ENCODE results near the gene KREMEN1.

The KREMEN1 gene

DNA sequence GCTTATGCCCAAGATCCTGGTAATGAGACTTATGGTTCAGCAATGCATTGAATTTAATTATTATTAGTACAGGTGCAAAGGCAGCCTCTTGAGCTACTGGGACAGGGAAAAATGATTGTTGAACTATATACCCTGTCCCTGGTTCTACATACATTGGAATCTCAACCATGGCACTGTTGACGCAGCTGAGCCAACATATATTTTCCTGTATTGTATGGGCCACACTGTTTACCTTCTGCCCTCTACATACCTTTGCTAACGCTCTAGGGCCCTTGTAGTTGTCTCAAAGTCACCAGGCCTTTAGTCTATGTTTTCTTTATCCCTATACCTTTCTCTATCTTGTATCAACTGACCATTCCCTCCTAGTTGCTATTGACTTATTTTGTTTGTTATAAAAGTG lies 22.6 kb downstream of the KREMEN1 start:
- TF ChIP-seq GATA1 (IDR thresholded peaks at IDR 0.05; ENCODE audit: low read depth, low read length) (no peak), POLR2A (IDR thresholded peaks at IDR 0.05; ENCODE audit: low read length) (no peak)
- no peak for DNase-seq

DNA sequence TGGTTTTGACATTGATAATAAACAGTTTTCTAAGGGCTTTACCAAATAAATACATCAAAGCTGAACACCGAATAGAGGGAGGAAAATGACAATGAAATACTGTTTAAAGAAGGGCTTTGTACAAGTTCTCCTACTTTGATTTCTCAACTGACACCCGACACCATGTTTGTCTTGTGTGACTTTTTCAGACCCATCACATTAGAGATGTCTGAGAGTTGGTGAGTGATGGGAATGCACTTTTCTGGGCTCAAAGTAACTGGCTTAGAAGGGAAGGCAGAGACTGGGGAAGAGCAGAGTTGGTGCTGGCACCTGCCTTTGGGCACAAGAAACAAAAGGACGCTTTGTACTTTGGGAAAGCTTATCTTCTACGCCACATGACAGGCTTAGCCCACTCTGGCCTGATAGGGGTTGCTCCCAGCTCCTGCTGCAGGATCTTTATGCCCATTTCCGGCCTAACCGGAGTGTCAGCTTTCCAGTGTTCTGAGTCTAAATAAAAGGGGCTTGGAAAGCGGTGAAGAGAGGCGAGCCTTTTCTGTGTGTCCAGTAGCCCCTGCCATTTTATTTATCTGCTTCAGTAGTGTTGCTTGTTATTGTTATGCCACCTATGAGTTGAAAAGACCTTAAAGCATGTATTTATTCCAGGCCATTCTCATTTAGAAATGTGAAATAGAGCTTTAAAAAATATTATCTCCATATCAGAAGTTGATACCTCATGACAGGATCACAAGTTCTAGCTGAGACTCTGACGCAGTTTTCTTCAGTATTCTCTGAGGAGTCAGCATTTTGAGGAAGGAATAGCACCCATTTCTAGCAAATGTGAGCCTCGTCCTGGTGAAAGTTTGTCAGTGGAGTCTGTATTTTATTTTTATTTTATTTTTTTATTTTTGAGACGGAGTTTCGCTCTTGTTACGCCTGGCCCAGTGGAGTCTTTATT lies 24.2 kb downstream of the KREMEN1 start:
- TF ChIP-seq POLR2A (IDR thresholded peaks at IDR 0.05; ENCODE audit: low read length) (peak; percentile 80), GATA1 (IDR thresholded peaks at IDR 0.05; ENCODE audit: low read depth, low read length) (no peak)
- peak; percentile 55 to 74 for DNase-seq

DNA sequence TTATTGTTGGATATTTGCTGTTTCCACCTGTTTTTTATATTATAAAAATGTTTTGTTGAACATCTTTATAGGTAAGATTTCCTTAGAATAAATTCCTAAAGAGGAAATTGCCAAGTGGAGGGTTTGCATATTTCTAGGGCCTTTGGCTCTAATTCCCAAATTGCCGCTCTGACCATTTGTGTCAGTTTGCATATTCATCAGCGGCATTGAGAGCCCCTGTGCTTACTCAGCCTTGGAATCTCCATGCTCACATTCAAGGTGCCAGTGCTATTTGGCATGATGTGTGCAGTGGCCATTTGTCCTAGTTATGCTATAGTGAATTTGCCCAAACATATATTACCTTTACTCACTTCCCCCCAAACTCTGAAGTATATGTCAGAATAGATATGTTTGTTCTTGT lies 25.5 kb downstream of the KREMEN1 start:
- no peak for TF ChIP-seq GATA1 (IDR thresholded peaks at IDR 0.05; ENCODE audit: low read depth, low read length)
- TF ChIP-seq POLR2A (IDR thresholded peaks at IDR 0.05; ENCODE audit: low read length) = no peak
- no peak for DNase-seq

DNA sequence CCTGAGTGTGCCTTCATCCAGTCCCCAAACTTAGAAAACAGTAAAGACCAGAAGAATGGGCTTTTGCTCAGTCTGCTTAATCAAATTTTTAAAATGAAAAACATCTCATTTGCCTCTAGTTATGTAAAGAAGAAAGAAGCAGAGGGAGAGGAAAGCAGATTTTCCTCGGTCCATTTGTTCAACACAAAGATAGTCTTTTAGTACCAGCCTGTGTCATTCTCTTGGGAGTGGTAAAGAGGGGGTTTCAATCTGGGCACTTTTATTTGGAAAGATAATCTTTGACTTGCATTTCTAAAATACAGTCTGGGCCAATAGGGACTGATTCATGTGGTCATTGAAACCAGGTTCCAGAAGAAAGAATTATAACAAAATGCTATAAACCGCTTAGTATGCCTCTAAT lies 29.5 kb downstream of the KREMEN1 start:
- TF ChIP-seq GATA1 (IDR thresholded peaks at IDR 0.05; ENCODE audit: low read depth, low read length) (no peak), POLR2A (IDR thresholded peaks at IDR 0.05; ENCODE audit: low read length) (no peak)
- DNase-seq = no peak

DNA sequence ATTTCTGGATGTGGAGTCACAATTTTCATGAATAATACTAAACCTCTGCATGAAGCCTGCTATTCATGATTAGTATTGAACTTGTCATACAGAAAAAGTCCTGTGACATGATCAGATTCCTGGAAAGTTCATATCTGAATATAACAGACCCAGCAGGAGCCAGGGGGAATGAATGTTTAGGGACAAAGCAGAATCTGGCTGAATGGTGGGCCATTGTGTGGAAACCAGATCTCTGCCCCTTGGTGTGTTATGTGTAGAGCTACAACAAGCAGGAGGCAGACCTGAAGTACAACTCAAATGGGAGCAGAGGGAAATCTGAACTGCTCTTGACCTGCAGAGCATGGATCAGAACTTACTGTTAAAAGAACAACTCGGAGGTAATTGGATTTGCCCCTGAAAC lies 30.3 kb downstream of the KREMEN1 start:
- TF ChIP-seq GATA1 (IDR thresholded peaks at IDR 0.05; ENCODE audit: low read depth, low read length) (no peak), POLR2A (IDR thresholded peaks at IDR 0.05; ENCODE audit: low read length) (no peak)
- DNase-seq = no peak

DNA sequence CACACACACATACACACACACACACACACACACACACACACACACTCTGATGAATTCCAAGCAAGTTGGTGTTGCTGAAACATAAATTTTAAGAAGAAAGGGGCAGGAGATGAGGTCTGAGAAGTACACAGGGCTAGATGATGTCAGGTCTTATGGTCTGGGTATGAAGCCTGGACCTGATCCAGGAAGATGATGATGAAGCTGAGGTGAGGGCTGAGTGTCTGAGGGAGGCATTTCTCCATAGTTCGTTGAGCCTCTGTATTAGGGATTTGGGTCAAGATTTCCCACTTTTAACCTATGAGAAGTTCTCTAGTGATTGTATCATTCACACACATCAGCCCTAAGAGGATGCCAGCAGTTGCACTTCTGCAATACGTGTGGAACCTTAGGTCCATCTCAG lies 32.6 kb downstream of the KREMEN1 start:
- DNase-seq = peak in 1 of 2 experiments; percentile 16
- TF ChIP-seq POLR2A (IDR thresholded peaks at IDR 0.05; ENCODE audit: low read length) = no peak

DNA sequence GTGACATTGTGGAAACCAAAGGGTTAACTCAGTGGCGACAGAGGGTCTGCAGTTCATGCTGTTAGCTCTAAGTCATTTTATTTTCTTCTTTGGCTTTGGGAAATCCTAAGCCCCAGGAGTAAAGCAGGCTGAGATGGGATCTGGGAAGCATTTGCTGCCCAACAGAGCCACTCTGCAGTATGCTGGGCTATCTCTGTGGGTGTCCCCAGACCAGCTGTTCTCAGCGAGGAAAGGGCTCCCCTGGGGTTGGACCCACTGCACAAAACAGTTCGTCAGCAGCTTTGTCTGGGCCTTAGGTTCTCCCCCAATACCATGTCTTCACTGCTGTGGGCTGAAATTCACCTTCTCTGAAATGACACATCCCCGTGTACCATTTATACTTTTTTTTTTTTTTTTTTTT lies 34.0 kb downstream of the KREMEN1 start:
- no peak for DNase-seq
- TF ChIP-seq POLR2A (IDR thresholded peaks at IDR 0.05; ENCODE audit: low read length) (no peak), GATA1 (IDR thresholded peaks at IDR 0.05; ENCODE audit: low read depth, low read length) (no peak)

DNA sequence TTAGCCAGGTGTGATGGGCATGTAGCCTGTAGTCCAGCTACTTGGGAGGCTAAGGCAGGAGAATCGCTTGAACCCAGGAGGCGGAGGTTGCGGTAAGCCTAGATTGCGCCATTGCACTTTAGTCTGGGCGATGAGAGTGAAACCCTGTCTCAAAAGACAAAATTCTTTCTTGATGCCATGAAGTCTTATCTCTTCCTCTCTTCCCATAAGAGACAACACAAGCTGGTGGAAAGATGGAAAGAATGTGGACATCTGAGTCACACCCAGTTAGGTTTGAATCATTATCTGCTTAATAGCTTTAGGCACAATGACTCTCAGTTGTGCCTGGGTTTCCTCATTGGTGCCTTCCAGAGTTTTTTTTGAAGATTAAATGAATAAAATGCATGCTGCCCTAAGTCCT lies 35.3 kb downstream of the KREMEN1 start:
- TF ChIP-seq POLR2A (IDR thresholded peaks at IDR 0.05; ENCODE audit: low read length) = no peak
- TF ChIP-seq GATA1 (IDR thresholded peaks at IDR 0.05; ENCODE audit: low read depth, low read length) = no peak
- DNase-seq = no peak

DNA sequence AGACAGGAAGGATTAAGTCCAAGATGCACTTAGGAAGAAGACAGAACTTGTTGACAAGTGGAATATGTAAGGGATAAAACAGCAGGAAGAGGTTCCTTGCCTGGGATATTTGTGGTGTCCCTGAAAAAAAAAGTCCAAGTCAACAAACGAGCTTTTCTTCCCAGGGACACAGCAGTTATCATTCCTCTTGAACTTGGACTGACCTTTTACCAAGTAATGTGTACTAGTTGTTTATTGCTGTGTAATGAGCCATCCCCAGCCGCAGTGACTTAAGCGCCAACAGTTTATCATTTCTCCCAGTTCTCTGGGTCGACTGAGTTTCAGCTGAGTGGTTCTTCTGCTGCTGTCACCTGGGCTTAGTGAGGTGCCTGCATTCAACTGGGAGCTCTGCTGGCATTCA lies 37.0 kb downstream of the KREMEN1 start:
- TF ChIP-seq GATA1 (IDR thresholded peaks at IDR 0.05; ENCODE audit: low read depth, low read length) = no peak
- TF ChIP-seq POLR2A (IDR thresholded peaks at IDR 0.05; ENCODE audit: low read length) = no peak
- no peak for DNase-seq

DNA sequence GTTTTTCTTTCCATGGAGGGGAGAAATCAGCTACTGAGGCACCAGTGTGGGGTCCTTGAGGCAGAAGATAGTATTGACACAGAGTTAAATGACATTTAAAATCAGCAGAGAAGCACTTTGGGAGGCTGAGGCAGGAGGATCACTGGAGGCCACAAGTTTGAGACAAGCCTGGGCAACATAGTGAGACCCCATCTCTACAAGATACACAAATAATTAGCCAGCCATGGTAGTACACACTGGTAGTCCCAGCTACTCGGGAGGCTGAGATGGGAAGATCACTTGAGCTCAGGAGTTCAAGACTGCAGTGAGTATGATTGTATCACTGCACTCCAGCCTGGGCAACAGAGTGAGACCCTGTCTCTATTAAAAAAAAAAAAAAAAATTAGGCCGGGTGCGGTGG lies 38.1 kb downstream of the KREMEN1 start:
- no peak for DNase-seq
- TF ChIP-seq GATA1 (IDR thresholded peaks at IDR 0.05; ENCODE audit: low read depth, low read length) = no peak
- TF ChIP-seq POLR2A (IDR thresholded peaks at IDR 0.05; ENCODE audit: low read length) = no peak

DNA sequence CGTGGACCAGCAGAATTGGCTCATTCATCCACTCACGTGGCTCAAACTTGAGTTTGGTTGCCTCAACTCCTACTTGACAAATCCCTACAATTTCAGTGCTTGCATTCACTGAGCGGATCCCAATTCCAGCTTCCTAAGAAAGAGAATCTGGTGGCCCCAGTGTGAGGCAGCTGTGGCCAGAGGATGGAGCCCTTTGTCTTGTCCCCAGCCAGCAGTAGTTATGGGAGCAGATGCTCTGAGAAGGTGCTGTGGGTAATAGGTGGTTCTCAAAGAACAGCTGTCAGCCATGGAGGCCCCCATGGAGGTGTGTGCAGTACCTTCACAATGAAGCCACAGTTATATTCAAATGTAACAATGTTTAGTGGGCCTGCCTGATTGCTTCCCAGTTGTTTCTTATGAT lies 39.3 kb downstream of the KREMEN1 start:
- TF ChIP-seq GATA1 (IDR thresholded peaks at IDR 0.05; ENCODE audit: low read depth, low read length) (no peak), POLR2A (IDR thresholded peaks at IDR 0.05; ENCODE audit: low read length) (no peak)
- DNase-seq = no peak

DNA sequence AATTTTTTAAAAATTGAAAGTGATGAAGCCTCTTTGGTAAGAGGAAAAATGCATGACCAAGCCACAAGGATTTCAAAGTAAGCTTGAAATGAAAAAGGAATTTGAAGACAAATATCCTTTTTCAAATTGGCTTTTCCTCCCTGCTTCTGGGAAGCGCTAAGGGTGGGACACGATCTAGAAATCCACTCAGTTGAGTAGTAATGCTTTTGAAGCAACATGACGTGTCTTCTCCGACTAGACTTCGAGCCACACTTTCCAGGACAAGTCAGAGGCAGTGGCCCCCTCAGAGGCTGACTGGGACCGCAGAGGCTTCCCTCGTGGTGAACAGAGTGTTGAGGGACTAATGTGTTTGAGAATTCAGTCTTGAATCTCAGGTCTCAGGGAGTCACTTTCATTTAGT lies 39.8 kb downstream of the KREMEN1 start:
- DNase-seq = no peak
- TF ChIP-seq GATA1 (IDR thresholded peaks at IDR 0.05; ENCODE audit: low read depth, low read length) (no peak), POLR2A (IDR thresholded peaks at IDR 0.05; ENCODE audit: low read length) (no peak)

DNA sequence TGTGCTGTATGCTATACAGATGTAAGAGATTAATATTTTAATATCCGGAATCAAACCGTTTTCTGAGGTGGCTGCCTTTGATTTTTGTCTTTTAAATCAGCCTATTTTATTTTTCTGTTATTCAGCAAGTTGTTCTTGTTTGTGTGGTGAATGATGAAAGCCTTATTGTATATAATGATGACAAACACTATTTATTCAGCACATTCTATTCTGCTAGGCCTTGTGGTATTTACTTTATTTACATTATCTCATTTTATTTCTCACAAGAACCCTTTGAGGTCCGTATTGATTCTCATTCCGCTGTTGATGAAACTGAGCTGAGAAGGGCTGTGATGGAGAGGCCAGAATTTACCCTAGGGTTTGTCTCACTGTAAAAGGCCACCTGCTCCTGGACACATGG lies 40.5 kb downstream of the KREMEN1 start:
- DNase-seq = no peak
- no peak for TF ChIP-seq GATA1 (IDR thresholded peaks at IDR 0.05; ENCODE audit: low read depth, low read length)
- no peak for TF ChIP-seq POLR2A (IDR thresholded peaks at IDR 0.05; ENCODE audit: low read length)

DNA sequence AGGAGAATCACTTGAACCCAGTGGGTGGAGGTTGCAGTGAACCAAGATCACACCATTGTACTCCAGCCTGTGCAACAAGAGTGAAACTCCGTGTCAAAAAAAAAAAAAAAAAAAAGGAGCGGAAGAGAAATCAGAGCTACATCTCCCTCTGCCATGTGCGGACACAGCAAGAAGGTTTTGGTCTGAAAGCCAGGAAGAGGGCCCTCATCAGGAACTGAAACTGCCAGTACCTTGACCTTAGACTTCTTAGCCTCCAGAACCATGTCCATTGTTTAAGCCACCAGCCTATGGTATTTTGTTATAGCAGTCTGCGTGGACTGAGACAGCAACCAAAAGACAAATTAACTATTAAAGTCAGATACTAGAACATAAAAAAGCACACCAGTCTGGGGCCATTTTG lies 41.6 kb downstream of the KREMEN1 start:
- DNase-seq = no peak
- TF ChIP-seq GATA1 (IDR thresholded peaks at IDR 0.05; ENCODE audit: low read depth, low read length) (no peak), POLR2A (IDR thresholded peaks at IDR 0.05; ENCODE audit: low read length) (no peak)

DNA sequence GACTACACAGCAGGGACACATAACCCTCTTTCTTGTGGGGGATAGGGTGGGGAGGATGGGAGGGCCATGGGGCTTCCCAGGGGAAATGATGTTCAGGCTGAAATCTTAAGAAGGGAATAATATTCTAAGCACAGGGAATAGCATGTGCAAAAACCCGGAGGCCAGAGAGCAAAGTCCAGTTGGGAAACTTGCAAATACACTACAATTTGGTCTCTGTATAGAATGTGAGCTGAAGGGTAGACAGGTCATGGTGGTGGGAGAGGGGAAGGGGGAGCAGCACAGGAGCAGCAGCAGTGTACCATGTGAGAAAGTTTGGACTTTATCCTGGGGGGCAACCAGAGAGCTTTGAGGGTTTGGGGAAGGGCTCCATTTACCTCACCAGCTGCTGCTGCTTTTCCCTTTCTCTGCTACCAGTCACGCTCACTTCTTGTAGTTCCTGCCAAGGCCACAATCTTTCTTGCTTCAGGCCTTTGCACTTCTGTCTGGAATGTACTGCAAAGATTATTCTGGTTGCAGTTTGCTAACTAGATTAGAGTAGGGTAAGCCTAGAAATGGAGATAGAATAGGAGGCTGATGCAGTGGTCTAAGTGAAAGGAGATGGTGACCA lies 43.0 kb downstream of the KREMEN1 start:
- peak in 1 of 2 experiments; percentile 28 for DNase-seq
- no peak for TF ChIP-seq POLR2A (IDR thresholded peaks at IDR 0.05; ENCODE audit: low read length)
- TF ChIP-seq GATA1 (IDR thresholded peaks at IDR 0.05; ENCODE audit: low read depth, low read length) = no peak

All from erythroblast (primary cell).